NCI-H1694 (cell line): ENCODE data around the gene CNIH3.
"Not testable (repeated sequence)": the region's sequence is repeated elsewhere in the genome, so short reads cannot be mapped to it uniquely, and the experiment has no call there.

ENCODE experiments used
- DNase-seq: peaks from one replicate; lab custom pipeline; 2025; lab: John Stamatoyannopoulos, UW

Gene CNIH3

DNA sequence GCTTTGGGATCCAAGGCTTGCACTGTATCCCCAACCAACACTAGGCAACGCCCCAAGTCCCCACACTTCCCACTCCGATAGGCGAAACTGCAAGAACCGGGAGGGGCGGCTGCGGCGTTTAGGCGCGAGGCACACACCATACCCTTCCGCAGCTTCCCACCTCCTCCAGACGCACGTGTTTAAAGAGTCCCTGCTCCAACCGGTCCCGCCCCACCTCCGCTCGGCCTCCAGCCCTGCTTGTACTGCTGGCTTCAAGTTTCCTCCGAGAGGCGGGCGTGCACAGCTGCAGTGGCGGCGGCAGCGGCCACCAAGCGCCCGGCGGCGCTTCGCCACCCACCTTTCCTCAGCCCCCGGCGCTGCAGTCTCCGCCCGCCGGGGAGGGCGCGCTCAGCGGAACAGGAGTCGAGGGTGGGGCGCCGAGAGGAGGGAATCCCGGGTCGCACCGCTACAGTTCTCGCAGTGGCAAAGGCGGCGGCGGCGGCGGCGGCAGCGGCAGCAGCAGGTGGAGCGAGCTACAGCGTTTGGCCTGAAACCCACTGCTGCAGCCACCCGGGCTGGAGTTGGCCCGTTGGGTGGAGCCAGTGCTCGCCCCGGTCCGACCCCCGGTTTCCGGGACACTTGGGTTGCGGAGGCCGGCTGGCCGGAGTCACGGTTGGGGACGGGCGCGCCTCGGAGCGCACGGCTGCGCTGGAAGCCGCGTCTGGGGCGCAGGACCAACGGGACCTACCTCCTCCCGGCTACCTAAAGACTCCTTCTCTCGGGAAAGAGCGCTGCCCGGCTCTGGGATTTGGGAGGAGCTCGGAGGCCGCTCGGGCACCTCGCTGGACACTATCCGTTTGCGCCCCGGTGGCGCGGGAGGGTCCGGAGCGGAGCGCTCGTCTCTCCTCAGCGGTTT, at the start of gene CNIH3:
CNIH3 (plus strand) TSS at position 457 of the 895 bp plus-strand sequence. CDS start 858 bp downstream, outside the sequence.
- DNase-seq, result peak; percentile 49

DNA sequence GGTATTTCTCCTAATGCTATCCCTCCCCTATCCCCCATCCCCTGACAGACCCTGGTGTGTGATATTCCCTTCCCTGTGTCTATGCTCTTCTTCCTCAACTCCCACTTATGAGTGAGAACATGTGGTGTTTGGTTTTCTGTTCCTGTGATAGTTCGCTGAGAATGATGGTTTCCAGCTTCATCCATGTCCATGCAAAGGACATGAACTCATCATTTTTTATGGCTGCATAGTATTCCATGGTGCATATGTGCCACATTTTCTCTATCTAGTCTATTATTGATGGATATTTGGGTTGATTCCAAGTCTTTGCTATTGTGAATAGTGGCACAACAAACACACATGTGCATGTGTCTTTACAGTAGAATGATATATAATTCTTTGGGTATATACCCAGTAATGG, 49.6 kb upstream of the CNIH3 start:
- not testable (repeated sequence) for DNase-seq

DNA sequence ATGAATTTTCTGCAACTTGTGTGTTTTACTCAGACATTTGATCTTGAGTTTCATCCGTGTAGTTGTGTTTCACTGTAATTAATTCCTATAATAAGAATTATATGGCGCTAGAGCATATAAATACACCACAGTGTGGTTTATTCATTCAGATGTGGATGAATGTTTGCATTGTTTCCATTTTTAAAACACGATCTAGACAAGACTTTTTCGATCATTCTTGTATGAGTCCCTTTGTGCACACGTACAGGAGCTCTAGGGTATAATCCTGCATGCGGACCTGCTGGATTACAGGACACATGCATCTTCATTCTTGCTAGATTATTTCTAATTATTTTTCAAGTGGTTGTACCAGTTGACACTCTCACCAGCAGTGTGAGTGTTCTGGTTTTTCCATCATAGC, 46.8 kb upstream of the CNIH3 start:
- no peak for DNase-seq

DNA sequence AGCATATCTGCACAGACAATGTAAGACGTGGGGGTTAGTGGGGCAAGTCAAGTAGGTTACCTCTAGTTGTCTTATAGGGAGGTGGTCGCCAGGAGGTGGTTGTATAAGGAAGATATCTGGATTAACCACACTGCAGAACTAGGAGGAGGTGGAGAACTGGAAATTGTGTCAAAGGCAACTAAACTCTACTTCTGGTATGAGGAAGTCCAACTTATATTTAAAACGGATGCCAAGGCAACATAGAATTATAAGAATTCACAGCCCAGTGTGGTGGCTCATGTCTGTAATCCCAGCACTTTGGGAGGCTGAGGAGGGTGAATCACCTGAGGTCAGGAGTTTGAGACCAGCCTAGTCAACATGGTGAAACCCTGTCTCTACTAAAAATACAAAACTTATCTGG, 44.1 kb upstream of the CNIH3 start:
- DNase-seq, result not testable (repeated sequence)

DNA sequence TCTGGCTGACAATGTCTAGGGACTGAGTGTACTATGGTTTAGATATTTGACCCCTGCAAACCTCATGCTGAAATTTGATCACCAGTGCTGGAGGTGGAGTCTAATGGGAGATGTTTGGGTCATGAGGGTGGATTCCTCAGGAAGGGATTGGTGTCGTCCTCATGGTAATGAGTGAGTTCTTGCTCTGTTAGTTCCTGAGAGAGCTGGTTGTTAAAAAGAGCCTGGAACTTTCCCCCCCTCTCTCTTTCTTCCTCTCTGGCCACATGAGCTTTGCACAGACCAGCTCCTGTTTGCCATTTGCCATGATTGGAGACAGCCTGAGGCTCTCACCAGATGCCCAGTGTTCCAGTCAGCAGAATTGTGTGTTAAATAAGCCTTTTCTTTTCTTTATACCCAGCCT, 36.6 kb upstream of the CNIH3 start:
- no peak for DNase-seq

DNA sequence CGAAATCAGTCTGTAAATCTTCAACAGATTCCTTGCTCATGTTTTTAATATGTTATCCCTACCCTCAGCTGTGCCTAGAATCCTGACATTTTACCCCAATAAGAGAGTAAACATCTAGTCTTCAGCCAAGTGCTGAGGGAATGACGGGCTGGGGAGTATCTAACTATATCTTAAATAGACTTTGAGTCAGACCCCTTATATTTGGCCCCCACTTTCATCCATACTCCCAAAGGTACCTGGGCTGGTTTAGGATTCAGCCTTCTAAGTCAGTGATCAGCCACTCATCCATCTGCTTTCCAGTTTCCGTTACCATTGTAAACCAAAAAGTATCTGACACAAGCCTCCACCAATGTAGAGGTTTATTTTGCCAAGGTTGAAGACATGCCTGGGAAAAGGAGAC, 36.1 kb upstream of the CNIH3 start:
- no peak for DNase-seq

DNA sequence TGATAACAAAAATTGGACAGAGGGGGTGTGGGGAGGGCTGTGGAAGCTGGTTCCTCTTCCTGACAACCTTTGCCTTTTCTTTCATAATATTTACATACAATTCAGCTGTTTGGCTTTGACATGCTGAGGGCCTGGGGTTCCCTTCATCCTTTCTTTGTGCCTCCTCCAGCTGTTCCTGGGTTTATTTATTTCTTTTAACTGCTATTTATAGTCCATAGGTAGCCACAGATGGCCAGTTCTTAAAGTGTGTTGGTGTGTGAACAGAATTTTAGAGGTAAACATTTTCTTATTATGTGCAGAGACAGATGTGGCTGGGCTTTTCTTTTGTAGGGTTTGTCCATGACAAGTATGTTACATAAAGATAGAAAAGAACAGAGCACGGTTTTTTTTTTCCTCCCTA, 34.1 kb upstream of the CNIH3 start:
- no peak for DNase-seq

DNA sequence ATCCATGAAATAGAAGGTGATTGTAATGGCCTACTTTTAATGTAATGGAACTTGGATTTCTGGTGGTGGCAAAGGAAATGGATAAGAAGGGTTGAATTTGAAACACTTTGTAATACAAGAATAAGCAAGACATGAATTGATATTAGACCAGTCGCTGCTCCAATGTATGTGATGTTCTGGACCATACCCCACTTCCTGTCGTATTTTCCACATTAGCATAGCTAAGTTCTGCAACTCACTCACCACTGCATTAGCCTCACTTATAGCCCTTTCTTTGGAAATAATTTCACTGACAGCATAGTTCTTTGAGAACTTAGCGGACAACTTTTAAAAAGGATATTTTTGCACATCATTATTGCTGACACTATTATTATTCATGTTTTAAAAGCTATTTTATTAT, 32.3 kb upstream of the CNIH3 start:
- DNase-seq, result no peak

DNA sequence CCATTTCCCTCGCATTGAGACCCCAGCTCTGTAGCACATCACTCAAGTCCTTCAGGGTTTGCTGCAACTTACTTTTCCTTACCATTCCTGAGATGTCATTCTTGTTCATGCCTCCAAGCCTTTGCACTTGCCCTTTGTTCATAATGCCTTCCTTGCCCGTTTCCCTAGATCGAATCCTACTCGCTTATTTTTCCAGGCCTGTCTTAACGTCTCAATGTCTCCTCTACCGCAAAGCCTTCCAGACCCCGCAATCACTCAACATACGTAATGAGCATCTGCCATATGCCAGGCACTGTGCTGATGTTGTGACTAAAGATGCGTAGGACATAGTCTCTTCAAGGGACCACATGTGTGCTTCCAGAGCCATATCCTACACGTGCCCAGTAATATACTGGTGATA, 31.1 kb upstream of the CNIH3 start:
- DNase-seq, result no peak

DNA sequence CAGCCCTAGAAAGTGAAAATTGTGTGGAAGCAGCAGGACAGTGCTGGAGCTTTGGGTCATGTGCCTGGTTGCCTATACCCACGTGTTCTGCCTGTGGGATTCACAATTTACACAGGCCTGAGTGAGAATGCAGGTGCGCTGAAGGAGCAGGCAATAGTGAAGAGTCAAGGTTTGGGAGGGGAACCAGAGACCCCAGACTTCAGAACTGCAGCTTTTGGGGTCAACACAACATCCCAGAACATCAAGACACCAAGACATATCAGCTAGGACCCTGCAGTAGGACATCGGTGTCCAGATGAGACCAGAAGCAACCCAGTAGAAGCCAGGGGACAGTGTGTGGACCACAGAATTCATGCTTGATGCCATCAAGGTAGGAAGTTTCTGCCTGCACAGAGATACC, 29.1 kb upstream of the CNIH3 start:
- DNase-seq, result no peak

DNA sequence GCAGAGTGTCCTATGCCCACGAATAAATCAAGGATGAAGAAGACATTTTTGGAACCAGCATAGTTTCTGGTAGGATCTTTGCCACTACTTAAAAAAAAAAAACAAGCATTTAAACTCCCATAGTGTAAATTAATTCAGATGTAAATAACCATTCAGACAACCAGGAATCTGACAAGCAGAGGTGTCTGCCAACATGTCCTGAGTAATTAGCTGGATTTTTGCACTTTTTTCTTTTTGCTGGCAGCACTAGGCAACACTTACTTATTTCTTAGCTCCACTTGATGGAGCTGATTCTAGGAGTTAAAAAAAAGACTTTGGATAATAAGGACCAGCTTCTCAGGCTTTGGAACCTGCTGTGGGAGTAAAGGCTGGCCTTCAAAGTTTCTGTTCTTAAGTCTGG, 27.6 kb upstream of the CNIH3 start:
- no peak for DNase-seq

DNA sequence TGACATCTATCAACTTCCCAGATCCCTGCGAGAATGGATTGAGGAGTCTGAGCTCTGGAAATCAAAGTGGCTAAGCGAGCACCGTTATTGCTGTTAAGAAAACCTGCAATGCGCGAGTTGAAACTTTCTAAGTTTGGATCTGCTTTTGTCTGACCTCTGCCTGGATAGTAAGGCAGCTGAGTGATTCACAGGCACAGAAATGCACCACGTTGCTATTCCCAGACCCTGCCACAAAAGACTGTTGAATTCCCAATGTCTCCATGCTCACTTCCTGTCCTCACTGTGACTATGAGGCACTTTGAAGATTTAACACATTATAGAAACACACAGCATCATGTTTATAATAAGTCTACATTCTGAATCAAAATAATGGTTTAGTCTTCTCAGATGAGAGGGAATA, 27.1 kb upstream of the CNIH3 start:
- DNase-seq, result no peak

DNA sequence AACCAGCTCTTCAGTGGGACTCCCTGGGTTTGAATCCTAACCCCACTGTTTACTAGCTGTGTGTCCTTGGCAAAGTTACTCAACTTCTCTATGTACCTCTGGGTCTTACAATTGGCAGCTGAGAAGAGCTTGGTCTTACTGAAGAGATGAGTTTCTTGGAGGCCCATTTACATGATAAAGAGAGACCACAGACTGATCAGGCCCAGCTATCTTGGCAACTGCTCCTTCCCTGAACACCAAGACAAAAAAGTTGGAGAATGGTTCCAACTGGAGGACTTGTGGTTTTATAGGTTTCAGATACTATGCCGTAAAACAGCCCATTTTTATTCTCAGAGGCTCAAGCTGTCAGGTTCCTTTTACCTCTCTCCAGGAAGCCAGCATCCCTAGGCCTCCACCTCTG, 24.8 kb upstream of the CNIH3 start:
- DNase-seq, result no peak

DNA sequence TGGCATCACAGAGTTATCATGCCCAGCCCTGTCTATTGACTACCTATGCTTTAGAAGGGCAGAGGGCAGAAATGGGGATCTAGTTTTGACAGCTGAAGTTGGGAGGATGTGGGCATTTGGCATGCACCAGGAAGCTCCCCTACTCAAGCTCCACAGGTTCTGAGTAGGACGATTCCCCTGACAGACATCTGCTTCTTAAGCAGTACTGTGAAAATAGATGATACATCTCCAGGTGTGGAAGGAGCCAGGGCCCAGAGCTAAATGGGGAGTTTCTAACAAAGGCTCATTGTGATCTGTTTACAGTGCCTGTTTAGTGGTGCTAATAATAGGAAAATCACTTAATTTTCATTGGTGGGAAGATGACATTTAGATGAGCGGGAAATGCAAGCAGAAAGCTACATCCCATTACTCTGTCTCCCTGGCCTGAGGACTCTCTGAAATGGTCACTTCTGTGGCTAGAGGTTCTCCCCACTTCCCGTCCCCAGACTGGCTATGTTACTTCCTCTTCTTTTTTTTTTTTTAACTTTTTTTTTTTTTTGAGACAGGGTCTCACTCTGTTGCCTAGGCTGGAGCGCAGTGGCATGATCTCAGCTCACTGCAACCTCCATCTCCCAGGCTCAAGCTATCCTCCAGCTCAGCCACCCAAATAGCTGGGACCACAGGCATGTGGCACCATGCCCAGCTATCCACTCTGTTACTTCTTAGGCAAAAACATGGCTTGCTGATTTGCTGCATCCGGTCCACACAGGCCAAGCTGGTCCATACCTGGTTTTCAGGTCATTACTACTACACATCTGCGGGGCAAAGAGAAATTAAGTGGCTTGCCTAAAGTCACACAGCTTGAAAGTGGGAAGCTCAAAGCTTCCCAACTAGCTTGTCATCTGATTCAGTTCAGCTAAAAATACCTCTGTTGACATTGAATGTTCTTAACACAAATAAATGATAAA, 23.2 kb upstream of the CNIH3 start:
- DNase-seq, result no peak

DNA sequence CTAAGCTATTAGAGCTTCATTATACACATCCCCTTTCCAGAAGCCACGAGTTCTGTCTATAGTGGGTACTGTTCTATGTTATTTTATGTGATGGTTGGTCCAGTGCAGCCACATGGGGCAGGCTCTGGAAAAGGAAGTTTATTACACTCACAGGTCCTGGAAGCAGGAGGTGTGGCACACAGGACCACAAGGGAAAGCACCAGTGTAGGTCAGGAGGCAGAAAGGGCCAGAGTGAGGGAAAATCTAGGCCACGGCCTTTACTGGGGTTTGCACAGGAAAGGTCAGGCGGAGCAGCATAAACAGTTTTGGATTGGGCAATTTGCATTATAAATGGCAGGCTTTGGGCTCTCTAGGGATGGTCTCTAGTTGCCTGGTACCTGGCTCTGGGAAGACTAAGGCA, 21.8 kb upstream of the CNIH3 start:
- DNase-seq, result no peak

DNA sequence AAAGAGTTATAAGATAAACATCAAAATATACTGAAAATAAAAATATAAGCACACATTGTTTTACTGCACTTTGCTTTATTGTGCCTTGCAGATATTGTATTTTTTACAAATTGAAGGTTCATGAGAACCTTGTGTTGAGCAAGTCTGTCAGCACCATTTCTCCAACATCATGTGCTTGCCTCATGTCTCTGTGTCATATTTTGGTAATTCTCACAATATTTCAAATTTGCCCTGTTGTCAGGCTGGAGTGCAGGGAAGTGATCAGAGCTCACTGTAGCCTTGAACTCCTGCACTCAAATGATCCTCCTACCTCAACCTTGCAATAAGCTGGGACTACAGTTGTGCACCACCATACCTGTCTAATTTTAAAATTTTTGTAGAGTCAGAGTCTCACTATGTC, 21.3 kb upstream of the CNIH3 start:
- no peak for DNase-seq

DNA sequence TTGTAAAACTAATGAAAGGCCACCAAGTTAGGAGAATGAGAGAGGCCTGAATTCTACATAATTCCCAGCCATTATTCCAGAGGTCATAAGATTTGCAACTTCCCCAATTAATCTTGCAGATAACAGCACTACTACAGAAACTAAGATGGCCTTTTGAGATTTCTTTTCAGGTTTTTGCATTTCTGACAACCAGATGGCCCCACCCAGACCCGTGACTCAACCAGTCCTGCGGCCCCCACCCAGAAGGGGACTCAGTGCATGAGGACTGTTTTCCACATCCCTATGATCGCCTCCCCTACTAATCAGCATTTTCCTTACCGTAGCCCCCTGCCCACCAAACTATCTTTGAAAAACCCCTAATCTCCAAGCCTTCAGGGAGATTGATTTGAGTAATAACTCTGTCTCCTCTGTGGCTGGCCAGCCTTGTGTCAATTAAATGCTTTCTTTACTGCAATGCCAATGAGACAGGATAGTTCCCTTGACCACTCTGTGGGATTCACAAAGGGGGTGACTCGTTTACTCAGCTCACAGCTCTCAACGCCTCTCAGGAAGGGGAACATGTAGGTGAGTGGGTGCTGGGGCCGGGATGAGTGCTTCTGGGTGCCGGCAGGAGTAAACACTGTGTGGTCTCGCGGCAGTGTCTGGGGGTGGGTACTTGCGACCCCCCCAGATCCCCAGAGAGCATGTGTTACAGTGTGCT, 10.5 kb upstream of the CNIH3 start:
- no peak for DNase-seq

DNA sequence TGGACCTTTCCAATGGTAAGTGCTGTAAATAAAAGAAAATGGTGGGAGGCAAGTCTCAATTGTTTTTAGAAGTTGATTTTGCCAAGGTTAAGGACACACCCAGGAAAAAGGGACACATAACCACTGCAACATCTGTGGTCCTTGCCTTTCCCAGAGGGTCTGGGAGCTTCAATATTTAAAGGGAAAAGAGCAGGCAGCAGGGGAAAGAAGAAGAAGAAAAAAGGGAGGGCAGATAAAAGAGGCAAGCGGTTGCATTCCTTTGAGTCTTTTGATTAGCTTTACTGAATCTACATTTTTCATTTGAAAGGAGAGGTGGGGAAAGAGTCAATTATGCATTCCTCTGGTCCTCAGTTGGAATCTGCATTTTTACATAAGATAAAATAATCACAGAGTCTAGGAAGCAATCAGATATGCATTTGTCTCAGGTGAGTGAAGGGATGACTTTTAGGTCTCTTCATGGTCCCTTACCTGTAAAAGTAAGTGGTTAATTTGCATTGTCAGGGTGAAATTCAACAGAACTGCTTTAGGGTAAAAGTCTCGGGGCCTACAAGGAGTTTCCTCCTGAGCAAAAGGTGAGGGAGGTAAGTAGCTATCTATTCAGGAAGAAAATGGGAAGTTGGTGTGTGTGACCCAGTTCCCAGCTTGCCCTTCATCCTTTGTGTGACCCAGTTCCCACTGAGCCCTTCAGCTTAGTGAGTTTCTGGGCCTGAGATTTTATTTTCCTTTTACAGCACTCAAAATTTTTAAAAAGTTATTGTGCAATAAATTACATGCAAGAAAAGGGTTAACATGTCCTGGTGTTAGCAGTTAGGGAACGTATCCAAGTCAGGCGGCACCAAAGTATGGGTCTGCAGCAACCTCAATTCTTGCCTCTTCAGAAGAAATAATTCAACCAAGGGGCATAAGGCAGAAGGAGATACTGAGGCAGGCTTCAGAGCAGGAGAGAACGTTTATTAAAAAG, 8.6 kb upstream of the CNIH3 start:
- no peak for DNase-seq

DNA sequence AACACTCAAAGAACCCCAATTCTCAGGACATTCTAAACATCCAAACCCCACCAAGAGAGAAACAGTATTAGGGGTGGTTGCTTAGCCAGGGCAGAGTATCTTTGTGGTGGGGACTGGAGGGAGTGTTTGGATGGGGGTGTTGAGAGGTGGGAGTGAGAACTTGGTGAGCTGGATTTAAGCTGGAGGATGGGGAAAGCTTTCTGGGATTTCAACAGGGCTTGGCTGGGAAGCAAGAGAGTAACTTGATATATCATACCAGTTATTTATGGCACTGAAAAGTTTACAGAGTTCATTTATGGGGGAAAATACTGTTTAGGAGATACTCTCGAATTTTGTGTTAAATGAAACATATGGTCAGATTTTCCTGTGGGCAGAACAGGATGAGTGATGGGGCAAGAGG, 6.8 kb upstream of the CNIH3 start:
- no peak for DNase-seq

DNA sequence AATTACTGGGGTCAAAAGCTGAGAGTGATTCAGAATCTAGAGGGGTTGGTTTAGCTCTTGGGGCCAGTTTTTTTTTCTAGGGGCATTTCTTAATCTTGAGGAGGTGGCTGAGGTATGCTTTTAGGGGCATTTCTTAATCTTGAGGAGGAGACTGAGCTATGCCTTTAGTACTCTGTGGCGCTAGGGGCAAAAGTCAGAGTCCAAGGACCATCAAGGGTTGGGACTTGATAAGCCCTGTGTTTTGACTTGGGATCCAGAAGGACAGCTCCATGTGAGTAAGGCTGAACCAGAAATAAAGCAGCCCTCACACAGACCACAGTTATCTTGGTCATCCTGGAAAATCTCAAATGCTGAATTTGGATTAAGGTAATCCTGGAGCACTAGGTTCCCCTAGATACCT, 3.9 kb upstream of the CNIH3 start:
- DNase-seq, result no peak

DNA sequence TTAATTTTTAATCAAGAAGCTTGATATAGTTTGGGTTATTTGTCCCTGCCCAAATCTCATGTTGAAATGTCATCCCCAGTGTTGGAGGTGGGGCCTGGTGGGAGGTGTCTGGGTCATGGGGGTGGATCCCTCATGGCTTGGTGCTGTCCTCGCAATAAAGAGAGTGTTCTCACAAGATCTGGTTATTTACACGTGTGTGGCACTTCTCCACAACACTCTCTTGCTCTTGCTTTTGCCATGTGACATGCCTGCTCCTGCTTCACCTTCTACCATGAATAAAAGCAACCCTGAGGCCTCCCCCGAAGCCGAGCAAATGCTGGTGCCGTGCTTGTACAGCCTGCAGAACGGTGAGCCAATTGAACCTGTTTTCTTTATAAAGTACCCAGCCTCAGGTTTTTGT, 2.6 kb upstream of the CNIH3 start:
- DNase-seq, result no peak
